ENCODE measurements around the gene RPN2. TPM values are rescaled to one million over a fixed set of nuclear protein-coding genes. Genes with fewer than 3 reads are reported as not detected.

RPN2 gene
- total RNA-seq, 1 experiment from 2014 or later, result 231 TPM

DNA sequence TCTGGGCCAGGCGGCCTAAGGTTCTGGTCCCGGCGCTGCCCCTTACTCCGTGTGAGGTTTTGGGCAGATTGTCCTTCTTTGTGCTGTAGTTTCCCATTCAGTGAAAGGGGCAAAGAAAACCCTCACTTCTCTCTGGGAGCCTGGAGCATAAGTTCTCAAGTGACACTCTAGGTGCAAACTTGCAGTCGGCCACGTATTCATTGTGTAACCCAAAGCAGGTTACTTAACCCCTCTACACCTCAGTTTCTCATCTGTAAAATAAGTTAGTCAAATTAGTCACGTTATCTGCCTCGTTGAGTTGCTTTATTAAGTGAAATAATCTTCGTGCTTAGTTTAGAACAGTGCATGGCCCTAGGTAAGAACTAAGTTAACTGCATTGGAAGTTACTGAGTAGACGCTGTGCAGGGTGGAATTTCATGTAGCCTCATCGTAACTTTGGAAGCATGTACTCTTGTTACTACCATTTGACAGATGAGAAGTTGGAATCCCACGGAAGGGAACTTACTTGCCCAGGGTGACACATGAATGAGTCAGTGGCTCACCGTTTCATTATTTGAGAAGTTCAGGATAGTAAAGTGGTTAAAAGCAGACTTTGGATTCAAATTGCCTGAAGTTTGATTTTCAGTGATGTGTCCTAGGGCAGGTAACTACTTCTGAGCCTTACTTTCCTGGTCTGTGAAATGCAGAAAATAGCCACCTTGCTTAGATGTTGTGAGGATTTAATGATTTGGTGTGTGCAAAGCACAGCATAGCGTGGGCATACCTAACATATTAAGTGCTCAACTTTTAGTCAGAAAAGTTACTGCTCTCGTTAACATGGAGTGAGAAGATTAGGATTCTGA, 774 bp downstream of the RPN2 start:
- DNase-seq (ENCODE audit: low read depth), result peak; percentile 73

DNA sequence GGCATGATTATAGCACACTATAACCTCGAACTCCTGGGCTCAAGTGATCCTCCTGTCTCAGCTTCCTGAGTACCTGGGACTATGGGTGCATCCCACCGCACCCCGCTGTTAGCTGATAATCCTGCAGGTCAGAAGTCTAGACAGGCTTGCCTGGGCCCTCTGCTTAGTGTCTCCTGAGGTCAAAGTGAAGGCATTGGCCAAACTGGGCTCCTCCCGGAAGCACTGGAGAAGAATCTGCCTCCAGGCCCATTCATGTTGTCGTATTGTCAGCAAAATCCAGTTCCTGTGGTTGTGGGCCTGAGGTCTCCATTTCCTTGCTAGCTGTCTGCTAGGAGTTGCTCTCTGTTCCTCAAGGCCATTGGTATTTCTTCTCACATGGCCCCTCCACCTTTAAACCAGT, 6.6 kb downstream of the RPN2 start:
- DNase-seq (ENCODE audit: low read depth), result no peak

DNA sequence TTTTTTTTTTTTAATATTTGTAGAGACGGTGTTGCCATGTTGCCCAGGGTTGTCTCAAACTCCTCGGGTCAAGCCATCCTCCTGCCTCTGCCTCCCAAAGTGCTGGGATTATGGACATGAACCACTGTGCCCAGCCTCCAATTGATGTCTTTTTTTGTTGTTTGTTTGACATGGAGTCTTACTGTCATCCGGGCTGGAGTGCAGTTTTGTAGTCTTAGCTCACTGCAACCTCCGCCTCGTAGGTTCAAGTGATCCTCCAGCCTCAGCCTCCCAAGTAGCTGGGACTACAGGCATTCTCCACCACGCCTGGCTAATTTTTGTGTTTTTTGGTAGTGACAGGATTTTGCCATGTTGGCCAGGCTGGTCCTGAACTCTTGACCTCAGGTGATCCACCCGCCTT, 9.7 kb downstream of the RPN2 start:
- DNase-seq (ENCODE audit: low read depth), result no peak

DNA sequence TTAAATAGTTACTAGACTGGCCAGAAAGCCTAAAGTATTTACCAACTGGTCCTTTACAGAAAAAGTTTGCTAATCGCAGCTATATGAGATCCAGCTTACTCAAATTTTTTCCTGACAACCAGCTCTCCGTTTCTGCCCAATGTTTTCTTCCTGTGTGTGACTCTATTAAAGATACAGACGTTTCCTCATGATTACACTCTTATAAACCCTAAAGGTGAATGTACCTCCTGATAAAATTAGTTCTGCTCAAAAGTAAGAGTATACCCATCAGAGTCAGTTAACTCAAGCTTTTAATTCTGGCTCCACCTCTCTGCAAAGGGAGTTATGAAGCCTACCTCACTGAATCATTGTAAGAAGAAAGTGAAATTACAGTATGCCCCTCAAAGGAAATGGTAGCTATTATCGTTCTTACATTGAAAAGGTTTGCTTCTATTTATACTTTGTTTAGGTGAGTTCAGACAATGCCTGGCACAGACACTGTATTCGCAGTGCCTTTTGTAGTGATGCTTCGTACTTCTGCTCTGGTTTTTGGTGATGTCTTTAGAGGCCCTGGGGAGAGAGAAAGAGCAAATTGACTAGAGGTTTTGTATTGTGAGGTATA, 10.4 kb downstream of the RPN2 start:
- no peak for DNase-seq (ENCODE audit: low read depth)

DNA sequence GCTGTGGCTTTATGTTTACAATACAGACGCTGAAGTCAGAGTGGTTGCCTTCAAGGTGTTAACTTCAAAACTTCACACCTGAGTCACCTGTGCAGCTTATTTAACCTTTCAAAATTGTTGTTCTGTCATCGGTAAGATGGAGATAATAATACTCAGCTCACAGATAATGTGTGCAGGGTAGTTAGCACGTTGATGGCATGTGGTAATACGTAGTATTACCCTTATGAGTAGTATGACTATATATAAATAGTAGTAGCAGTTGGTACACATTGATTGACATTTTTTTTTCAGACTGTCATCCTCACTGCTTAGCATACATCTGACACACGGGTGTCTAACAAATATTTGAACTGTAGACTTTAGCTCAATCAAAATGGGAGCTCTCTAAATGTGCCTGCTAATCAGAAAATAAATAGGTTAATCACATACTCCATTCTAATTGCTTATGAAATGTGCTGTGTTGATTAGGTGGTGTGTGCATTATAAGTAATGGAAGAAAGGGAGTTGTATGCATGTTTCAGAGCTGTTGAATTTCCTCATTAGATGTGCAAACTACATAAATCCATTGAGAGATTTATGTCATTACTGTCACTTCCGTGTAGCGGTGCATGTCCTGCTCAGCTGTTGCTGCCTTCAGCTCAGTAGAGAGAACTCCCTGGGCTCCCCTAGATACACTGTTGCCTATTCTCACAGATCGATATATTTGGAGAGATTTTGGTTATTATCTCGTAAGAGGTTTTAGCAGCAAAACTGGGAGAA, 11.4 kb downstream of the RPN2 start:
- DNase-seq (ENCODE audit: low read depth), result no peak

DNA sequence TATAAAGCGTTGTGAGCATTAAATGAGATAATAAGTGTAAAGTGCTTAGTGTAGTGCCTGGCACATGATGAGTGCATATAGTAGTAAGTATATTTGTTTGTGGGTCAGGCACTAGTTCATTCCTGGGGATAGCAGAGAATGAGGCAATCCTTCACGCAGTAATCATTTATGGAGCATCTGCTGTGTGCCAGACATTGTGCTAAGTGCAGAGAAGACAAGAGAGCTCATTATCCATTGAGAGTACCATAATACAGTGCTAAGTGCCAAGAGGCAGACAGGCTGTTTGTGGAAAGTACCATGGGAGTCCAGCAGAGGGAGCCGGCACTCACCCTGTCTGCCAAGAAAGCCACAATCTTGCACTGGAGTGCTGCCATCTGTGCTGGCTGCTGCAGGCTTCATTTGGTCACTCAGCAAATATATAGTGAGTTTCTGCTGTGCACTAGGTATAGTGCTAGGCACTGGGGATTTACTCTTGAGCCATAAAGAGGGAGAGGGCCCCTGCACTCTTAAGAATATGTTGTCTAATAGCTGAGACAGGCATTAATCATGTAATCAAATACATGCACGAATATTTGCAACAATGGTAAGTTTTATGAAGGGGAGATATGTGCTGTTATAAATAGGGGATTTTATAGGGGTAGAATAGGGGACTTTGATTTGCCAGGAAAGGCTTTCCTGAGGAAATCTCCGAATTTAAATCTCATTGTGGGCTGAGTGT, 13.2 kb downstream of the RPN2 start:
- peak; percentile 84 for DNase-seq (ENCODE audit: low read depth)

DNA sequence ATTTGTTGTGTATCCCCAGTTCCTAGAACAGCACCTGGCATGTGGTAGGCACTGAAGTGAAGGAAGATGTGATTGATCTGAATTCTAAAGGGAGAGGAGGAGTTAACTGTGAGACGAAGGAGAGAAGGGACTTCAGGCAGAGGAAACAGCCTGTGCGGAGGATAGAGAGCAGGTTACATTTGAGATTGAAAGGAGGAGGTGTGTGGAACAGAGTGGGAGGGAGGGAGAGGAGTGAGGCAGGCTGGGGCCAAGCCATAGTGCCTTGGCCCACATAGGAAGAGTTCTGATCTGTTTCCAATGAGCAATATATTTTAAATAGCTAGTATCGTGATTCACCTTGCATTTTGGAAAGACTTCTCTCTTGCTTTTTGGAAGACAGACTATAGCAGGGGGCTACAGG, 14.1 kb downstream of the RPN2 start:
- DNase-seq (ENCODE audit: low read depth), result no peak

DNA sequence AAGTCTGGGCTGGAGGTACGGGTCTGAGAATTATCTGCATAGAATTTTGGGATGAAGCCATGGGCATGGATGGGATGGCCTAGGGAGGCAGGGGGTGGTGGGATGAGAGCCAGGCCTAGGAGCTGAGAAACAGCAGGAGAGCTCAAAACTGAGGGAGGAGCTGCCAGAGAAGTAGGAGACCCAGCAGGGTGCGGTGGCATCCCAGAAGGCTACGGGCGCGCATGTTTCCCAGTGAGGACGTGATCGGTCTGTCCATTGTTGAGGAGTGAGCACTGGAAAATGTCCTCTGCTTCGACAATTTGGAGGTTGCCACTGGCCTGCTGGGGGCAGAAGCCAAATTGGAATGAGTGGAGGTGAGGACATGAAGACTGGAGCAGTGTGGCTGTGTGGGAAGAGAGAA, 14.7 kb downstream of the RPN2 start:
- DNase-seq (ENCODE audit: low read depth), result no peak

DNA sequence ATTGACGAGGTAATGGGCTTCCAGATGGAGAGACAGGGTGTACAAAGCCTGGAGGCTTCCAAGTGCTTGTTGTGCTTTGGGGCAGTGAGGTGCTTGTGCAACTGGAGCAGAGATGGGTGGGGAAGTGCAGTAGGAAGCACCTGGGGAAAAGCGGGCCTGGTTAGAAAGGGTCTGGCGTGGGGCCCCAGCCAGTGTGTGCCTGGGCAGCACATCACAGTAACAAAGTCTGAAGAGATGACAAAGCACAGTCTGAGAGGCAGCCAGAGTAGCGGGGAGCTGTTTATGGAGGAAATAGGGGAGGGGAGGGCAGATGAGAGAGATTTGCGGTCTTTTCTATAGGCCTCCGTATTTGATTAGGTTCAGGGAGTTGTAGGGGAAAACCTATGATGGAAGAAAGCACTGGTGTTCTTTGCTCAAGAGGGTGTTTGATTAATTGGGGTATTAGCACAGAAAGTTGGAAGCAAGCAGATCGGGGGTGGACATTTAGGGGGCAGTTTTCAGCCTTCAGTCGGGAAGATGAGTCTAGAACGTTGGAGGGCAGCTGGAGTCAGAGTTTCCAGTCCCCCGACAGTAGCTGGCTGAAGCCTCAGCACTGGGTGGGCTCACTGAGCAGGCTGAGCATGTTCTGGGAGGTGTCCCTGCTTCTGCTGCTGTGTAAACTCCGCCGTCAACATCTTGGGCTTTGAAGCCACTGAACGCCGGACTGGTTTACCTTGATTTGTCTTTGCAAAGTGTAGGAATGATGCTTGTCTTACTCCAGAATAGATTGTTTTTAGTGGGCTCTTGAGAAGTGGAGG, 15.7 kb downstream of the RPN2 start:
- DNase-seq (ENCODE audit: low read depth), result no peak

DNA sequence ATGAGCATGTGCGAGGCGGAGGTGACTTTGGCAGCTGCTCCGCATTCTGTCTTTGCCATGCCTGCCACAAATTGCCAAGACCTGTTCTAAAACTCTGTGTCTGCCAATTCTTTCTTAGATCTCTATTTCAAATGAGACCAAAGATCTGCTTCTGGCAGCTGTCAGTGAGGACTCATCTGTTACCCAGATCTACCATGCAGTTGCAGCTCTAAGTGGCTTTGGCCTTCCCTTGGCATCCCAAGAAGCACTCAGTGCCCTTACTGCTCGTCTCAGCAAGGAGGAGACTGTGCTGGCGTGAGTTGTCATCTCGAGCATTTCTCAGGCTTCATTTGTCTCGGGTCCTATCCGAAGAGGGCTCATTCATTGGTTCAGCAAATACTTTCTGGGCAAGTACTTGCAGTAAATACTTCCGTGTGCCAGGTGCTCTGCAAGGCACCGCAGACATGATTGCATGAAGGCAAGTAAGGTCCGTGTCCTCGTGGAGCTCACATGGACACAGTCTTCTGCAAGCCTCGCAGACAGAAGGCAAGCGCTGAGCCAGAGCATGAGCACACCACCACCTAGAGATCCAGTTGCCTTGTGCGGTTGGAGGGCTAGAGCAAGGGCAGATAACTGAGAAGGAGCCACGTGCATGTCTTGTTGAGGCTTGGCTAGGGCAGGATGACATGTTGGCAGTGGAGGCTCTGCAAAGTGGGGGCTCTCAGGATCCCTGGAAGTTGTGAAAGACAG, 20.0 kb downstream of the RPN2 start:
- no peak for DNase-seq (ENCODE audit: low read depth)

DNA sequence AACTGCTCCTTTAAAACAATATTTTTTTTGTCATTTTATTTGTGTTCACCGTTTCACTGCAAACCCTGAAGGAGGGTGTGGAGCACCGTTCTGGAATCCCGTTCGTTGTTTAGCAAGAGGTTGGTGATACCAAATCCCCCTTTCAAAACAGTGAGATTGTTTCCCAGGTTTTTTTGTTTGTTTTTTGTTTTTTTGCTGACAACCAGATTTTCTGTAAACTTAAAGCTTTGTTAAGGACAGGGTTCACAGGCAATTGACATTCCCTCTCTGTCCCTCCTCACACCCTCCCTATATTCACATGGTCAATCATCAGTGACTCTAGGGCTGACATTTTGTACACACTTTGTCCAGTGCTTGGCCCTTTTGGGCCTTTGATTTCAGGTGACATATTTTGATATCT, 21.2 kb downstream of the RPN2 start:
- no peak for DNase-seq (ENCODE audit: low read depth)

DNA sequence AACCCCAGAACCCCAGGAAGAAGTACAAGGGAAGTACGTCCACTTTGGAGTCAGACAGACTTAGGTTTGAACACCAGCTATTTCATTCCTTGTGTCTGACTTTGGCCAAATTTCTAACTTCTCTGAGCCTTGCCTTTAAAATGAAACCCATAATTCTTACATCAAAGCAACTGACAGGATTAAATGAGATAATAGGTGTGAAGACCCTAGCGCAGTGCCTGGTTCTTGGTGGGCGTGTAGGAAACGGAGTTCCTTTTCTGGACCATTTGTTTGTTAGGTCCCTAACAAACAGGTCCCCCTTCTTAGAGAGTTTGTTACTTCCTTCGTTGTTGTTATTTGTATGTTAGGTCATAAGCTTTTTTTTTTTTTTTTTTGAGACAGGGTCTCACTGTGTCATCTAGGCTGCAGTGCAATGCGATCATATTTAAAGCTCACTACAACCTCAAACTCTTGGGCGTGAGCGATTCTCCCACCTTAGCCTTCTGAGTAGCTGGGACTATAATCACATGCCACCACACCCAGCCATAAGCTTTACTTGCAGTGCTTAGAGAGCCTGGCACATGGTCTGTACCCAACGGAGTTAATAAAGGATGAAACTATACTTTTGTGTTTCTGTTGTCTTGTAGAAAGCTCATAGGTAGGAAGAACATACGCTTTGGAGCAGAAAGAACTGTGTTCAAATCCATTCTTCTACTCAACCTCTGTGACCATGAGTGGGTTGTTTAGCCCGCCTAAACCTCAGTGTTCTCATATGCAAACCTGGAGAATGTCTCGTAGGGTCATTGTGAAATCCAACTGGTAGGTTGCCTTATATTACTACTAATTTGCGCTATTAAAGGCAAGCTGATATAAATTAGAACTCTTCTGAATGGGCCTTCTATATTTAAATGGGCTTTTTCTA, 22.0 kb downstream of the RPN2 start:
- DNase-seq (ENCODE audit: low read depth), result no peak

DNA sequence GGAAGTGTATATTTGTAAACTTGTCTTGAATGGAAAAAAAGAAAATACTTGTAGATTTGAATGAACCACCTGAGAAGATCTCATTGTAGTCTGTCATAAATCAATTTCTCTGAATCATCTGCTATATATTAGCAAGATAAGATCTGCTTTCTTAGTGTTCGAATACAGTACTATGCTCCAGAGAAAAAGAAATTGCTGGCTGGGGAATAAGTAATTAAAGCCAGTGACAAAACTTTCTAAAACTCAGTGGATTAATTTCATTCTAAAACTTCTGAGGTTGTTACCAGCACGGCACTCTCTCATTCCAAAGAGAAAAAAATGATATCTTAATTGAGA, 22.7 kb downstream of the RPN2 start:
- no peak for DNase-seq (ENCODE audit: low read depth)

DNA sequence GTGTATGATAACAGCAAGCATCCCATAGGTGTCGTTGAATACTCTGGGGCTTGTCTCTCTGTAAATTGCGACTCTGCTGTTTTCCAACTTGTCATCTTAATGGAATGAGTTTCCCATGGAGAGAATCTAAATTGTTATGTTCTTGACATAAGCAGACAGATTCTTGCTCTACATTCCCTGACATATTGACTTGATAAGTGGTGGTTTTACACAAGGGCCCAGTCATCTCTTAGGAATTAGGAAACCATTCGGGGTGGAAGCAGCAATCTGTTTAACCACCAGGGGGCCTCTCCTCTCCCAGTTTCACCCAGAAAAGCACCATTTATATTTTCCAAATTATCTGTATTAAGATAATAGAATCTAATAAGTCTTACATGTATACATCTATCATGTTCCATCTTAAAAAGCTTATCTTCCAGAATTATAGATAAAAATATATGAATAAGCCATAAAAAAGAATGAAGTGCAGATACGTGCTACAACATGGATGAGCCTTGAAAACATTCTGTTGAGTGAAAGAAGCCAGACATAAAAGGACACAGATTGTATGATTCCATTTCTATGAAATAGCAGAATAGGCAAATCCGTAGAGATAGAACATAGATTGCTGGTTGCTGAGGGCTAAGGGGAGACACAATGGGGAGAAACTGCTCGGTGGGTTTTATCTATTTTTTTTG, 23.3 kb downstream of the RPN2 start:
- peak; percentile 92 for DNase-seq (ENCODE audit: low read depth)

DNA sequence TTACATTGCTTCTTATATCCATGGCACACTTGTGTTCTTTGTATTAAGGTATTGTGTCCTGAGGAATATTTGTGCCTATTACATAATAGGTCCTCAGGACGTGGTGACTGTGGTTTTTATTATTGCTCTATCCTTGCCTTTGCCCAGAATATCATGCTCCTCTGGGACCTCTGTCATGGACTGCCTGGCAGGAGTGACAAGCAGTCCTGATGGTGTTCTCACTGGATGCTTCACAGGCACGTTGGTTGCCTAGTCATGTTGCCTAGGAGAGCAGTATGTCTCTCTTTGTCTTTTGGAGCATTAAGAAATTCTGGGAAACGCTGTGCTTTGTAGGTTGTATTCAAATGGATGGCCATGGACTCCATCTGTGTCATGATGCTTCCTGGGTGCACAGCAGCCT, 24.9 kb downstream of the RPN2 start:
- no peak for DNase-seq (ENCODE audit: low read depth)

DNA sequence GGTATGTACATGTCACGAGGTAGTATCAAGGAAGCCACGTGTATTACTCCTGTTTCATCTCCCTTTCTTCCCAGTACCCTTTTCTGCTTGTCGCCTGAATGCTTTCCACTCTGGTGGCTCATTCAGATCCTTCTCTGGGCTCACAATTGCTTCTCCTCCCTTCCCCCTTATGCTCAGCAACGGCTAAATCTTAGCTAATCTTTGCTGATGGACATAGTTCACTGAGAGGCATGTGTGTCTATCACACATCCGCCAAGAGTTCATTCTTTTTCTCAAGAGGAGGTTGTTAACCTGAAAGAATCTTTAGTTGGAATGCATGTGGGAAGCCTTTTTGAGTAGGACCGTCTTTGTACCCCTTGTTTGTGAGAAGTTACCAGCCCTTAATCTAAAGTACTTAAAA, 26.0 kb downstream of the RPN2 start:
- DNase-seq (ENCODE audit: low read depth), result no peak

DNA sequence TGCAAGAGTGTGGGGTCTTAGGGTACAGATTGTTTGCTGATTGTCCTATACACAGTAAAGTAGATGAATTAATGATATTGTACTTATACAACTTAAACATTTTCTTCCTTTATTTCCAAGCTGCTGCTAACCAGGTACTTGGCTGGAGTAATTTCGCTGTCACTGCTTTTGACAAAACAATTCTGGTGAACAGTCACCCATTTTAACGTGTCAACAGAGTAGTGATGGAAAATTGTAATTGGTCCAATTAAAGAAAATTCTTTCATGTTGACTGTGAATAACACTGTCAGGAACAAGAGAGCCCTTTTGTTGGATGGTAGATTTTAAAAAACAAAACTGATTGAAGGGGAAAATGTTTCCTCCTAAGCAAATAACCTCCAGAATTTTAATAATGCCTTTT, 26.7 kb downstream of the RPN2 start:
- no peak for DNase-seq (ENCODE audit: low read depth)

DNA sequence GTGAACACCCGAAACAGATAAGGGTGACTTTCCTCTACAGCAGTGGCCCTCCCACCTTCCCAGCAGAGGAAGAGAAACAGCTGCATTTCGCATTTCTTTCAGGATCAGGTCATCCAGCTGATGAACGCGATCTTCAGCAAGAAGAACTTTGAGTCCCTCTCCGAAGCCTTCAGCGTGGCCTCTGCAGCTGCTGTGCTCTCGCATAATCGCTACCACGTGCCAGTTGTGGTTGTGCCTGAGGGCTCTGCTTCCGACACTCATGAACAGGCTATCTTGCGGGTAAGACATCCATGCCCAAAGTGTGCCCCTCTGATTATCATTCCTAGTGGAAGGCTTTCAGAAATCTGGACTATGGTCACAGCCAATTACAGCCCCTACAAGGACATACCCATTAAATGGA, 28.0 kb downstream of the RPN2 start:
- DNase-seq (ENCODE audit: low read depth), result no peak

DNA sequence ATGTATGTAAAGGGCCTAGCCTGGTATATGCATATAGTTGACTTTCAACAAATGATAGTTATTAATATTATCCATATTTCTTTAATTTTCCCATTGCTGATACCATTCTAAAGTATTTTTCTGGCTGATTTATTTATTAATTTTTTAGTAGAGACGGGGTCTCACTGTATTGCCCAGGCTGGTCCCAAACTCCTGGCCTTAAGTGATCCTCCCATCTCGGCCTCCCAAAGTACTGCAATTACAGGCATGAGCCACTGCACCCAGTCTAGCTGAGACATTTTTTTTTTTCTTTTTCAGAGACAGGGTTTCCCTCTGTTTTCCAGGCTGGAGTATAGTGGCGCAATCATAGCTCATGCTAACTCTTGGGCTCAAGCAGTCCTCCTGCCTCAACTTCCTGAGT, 30.1 kb downstream of the RPN2 start:
- no peak for DNase-seq (ENCODE audit: low read depth)
